ENCODE measurements around the gene SERGEF. TPM values are rescaled to one million over a fixed set of nuclear protein-coding genes. Genes with fewer than 3 reads are reported as not detected.

Gene SERGEF
- total RNA-seq, 4 donors from 2014 or later: 32.0 to 50.2 (median 37.6) TPM

DNA sequence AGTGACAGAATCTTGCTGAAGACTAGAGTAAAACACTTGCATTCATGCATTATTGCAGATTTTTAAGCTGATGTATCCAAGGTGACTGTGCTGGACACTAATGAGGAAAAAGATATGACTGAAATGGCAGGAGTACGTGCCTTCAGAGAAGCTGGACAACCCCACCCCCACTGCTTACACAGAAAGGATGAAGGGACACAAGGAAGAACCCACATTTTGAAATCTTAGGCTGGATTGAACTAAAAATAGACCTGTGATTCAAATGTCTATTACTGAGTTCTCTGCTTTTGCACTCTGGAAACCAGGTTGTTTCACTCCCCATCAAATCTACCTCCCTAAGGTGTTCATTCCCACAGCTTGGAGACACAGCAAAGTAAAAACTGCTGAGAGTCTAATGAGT, 161.2 kb downstream of the SERGEF start:
- H3K9me3 ChIP-seq: no peaks in the 10 kb centered on the region
- no peak for DNase-seq (ENCODE audit: extremely low spot score)
- H3K27me3 ChIP-seq: no peaks in the 10 kb centered on the region
- TF ChIP-seq CTCF (IDR thresholded peaks at IDR 0.05) (no peak), POLR2A (IDR thresholded peaks at IDR 0.05; ENCODE audit: low read depth) (no peak), EP300 (IDR thresholded peaks at IDR 0.05) (no peak), POLR2AphosphoS5 (IDR thresholded peaks at IDR 0.05) (no peak)
- H3K4me1 ChIP-seq: peaks cover 0 to 6% (median 6%) of the 10 kb centered on the region in 4 donors
- intact Hi-C loops (cut with DNase I): no loop called here
- H3K36me3 ChIP-seq: peaks cover 0 to 6% (median 0%) of the 10 kb centered on the region in 4 donors
- H3K4me3 ChIP-seq: no peak overlapping the region
- no peak overlapping the region for H3K27ac ChIP-seq (replicated peaks in 1 of 4)
- WGBS: 75% methylated on average over 1 of the region's 1 CpG

GRCh38 chr11:17850336-17850735, 162.5 kb downstream of the SERGEF start:
- 100% methylated on average over 2 of the region's 2 CpGs for WGBS
- Histone ChIP-seq H3K27ac (replicated peaks in 1 of 4) (no peak overlapping the region), H3K9me3 (no peaks in the 10 kb centered on the region), H3K4me1 (peaks cover 0 to 6% (median 6%) of the 10 kb centered on the region in 4 donors), H3K36me3 (peaks cover 0 to 11% (median 0%) of the 10 kb centered on the region in 4 donors), H3K27me3 (no peaks in the 10 kb centered on the region), H3K4me3 (no peak overlapping the region)
- DNase-seq (ENCODE audit: extremely low spot score): no peak
- intact Hi-C loops (cut with DNase I): no loop called here
- TF ChIP-seq CTCF (IDR thresholded peaks at IDR 0.05) (no peak), POLR2AphosphoS5 (IDR thresholded peaks at IDR 0.05) (no peak), EP300 (IDR thresholded peaks at IDR 0.05) (no peak), POLR2A (IDR thresholded peaks at IDR 0.05; ENCODE audit: low read depth) (no peak)

DNA sequence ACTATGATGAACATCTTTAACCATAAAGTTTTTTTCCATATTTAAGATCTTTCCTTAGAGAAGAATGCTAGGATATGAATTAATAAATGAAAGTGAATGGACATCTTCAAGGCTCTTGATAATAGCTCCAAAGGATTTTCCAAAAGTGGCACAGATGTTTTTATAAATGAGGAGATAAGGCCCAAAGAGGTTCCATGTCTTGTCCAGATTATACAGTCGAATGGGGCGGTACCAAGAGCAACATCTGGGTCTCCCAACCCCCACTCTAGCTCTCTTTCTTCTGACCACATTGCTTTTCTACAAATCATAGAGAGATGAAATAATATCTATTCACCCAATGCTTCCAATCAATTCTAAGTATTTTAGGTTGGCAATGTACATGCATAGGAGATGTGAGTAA, 164.1 kb downstream of the SERGEF start:
- Histone ChIP-seq H3K9me3 (no peaks in the 10 kb centered on the region), H3K4me3 (no peak overlapping the region), H3K27ac (replicated peaks in 1 of 4) (no peak overlapping the region), H3K4me1 (peaks cover 0 to 6% (median 6%) of the 10 kb centered on the region in 4 donors), H3K27me3 (no peaks in the 10 kb centered on the region), H3K36me3 (peaks cover 0 to 11% (median 0%) of the 10 kb centered on the region in 4 donors)
- intact Hi-C loops (cut with DNase I): no loop called here
- no peak for DNase-seq (ENCODE audit: extremely low spot score)
- TF ChIP-seq EP300 (IDR thresholded peaks at IDR 0.05): no peak
- no peak for TF ChIP-seq CTCF (IDR thresholded peaks at IDR 0.05)
- TF ChIP-seq POLR2A (IDR thresholded peaks at IDR 0.05; ENCODE audit: low read depth): no peak
- no peak for TF ChIP-seq POLR2AphosphoS5 (IDR thresholded peaks at IDR 0.05)
- WGBS: 93% methylated on average over 2 of the region's 2 CpGs

GRCh38 chr11:17846852-17847453, 165.9 kb downstream of the SERGEF start:
- intact Hi-C loops (cut with DNase I): no loop called here
- Histone ChIP-seq H3K36me3 (peaks cover 0 to 11% (median 0%) of the 10 kb centered on the region in 4 donors), H3K4me1 (peaks cover 0 to 6% (median 6%) of the 10 kb centered on the region in 4 donors), H3K9me3 (no peaks in the 10 kb centered on the region), H3K4me3 (no peak overlapping the region), H3K27ac (replicated peaks in 1 of 4) (no peak overlapping the region), H3K27me3 (no peaks in the 10 kb centered on the region)
- no peak for DNase-seq (ENCODE audit: extremely low spot score)
- 62% methylated on average over 7 of the region's 7 CpGs for WGBS
- TF ChIP-seq POLR2AphosphoS5 (IDR thresholded peaks at IDR 0.05): no peak
- no peak for TF ChIP-seq CTCF (IDR thresholded peaks at IDR 0.05)
- no peak for TF ChIP-seq EP300 (IDR thresholded peaks at IDR 0.05)
- no peak for TF ChIP-seq POLR2A (IDR thresholded peaks at IDR 0.05; ENCODE audit: low read depth)

DNA sequence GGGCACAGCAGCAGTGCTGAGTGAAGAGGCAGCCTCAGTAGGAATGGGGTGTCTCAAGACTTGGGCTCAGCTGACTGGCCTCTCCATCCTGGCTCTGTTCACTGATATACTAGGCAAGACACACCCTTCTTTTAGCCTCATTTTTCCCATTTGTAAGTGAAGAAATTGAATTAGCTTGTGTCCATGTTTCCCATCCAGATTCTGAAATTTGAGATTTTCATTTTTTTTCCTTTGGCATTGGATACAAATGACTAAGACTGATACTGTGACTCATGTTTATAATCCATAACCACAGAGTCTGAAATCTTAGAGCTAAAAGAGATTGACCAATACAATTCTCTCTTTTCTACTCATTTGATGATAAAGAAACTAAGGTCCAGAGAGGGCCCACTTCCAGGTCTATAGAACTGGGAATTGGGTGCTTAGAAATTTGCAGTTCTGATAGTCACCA, 167.4 kb downstream of the SERGEF start:
- TF ChIP-seq POLR2A (IDR thresholded peaks at IDR 0.05; ENCODE audit: low read depth) (no peak), EP300 (IDR thresholded peaks at IDR 0.05) (no peak), CTCF (IDR thresholded peaks at IDR 0.05) (no peak), POLR2AphosphoS5 (IDR thresholded peaks at IDR 0.05) (no peak)
- no peak for DNase-seq (ENCODE audit: extremely low spot score)
- H3K9me3 ChIP-seq: no peaks in the 10 kb centered on the region
- intact Hi-C loops (cut with DNase I): no loop called here
- no peaks in the 10 kb centered on the region for H3K27me3 ChIP-seq
- H3K36me3 ChIP-seq: peaks cover 0 to 11% (median 0%) of the 10 kb centered on the region in 4 donors
- no peak overlapping the region for H3K4me3 ChIP-seq
- no peak overlapping the region for H3K27ac ChIP-seq (replicated peaks in 1 of 4)
- H3K4me1 ChIP-seq: peaks cover 0 to 6% (median 6%) of the 10 kb centered on the region in 4 donors

All from esophagus muscularis mucosa (tissue), 4 donors.